Vagina (tissue), 2 donors: Measurements from ENCODE around the gene TMEM163. TPM values are rescaled to one million over a fixed set of nuclear protein-coding genes. Genes with fewer than 3 reads are reported as not detected.

Experiments
- DNase-seq, 2 donors: peaks; one replicate each; pipeline ENCODE4 v3.0.0-alpha.2; 2017; ENCODE audit errors: extremely low spot score in 2 of 2
- H3K27ac ChIP-seq: fragments of 200-600 bp; sonication (generic); one replicate; pipeline ENCODE4 v1.5.1; 2019
- H3K27me3 ChIP-seq: fragments of 200-600 bp; sonication (generic); one replicate; pipeline ENCODE4 v1.5.1; 2019
- H3K36me3 ChIP-seq, 2 donors: fragments of 200-600 bp; sonication (generic); one replicate each; pipeline ENCODE4 v1.5.1; 2017 to 2019
- H3K4me1 ChIP-seq: fragments of 200-600 bp; sonication (generic); one replicate; pipeline ENCODE4 v1.5.1; 2019
- H3K4me3 ChIP-seq, 2 donors: fragments of 200-600 bp; sonication (generic); 1 replicate in 1 of 2; 2 replicates in 1 of 2; pipeline ENCODE4 v1.5.1; 2016 to 2019
- H3K9me3 ChIP-seq: fragments of 200-600 bp; sonication (generic); one replicate; pipeline ENCODE4 v1.5.1; 2019
- CTCF ChIP-seq, 3 experiments: fragments of 450-650 bp in 2 of 3; fragments of 200-600 bp in 1 of 3; sonication (generic) in 1 of 3; IDR thresholded peaks; one replicate each; pipeline ENCODE4 v1.5.1; 2017 to 2019; ENCODE audit warnings: antibody characterized with exemption in 3 of 3, mild to moderate bottlenecking in 2 of 3, moderate library complexity in 2 of 3
- POLR2A ChIP-seq, 2 donors: fragments of 450-650 bp; IDR thresholded peaks; one replicate each; pipeline ENCODE4 v1.6.1; 2017; ENCODE audit warnings: antibody characterized with exemption in 2 of 2, mild to moderate bottlenecking in 2 of 2, moderate library complexity in 2 of 2
- POLR2AphosphoS5 ChIP-seq, 2 donors: sonication (generic); formaldehyde crosslinking; IDR thresholded peaks; one replicate each; pipeline ENCODE4 v1.9.0; 2017; ENCODE audit warnings: antibody characterized with exemption in 2 of 2, mild to moderate bottlenecking in 2 of 2, low read depth in 1 of 2; ENCODE audit not compliant: insufficient read depth in 1 of 2
- intact Hi-C: fragments of 100-400 bp; cut with DNase I; formaldehyde crosslinking; loops from one replicate; pipeline ENCODE4 v1.15.1; 2023
- total RNA-seq: library from RNA; depleted of rRNA; stranded (reverse); fragments of >200 nt; gene quantifications from one replicate; pipeline ENCODE4 v1.2.3, GENCODE V29; 2016

The TMEM163 gene
- total RNA-seq, 1 donor from 2014 or later = not detected

- Histone ChIP-seq H3K4me1 (peaks cover 48% of the 10 kb centered on the region), H3K4me3 (no peak overlapping the region)
Measured at GRCh38 chr2:134407154-134407890, 311.5 kb downstream of the TMEM163 start.

GRCh38 chr2:134406736-134407135, 312.1 kb downstream of the TMEM163 start:
- Histone ChIP-seq H3K4me1 (peaks cover 52% of the 10 kb centered on the region), H3K9me3 (no peaks in the 10 kb centered on the region), H3K36me3 (peaks cover 0 to 11% of the 10 kb centered on the region in 2 donors), H3K4me3 (no peak overlapping the region), H3K27ac (no peak overlapping the region), H3K27me3 (no peaks in the 10 kb centered on the region)
- no peak for DNase-seq
- TF ChIP-seq CTCF (IDR thresholded peaks at IDR 0.05) = no peak
- no peak for TF ChIP-seq POLR2AphosphoS5 (IDR thresholded peaks at IDR 0.05; ENCODE audit: insufficient read depth in 1 of 2, low read depth in 1 of 2)
- no peak for TF ChIP-seq POLR2A (IDR thresholded peaks at IDR 0.05)
- intact Hi-C loops = no loop called here

More at GRCh38 chr2:134407154-134407890, 311.5 kb downstream of the TMEM163 start:
- TF ChIP-seq POLR2AphosphoS5 (IDR thresholded peaks at IDR 0.05; ENCODE audit: insufficient read depth in 1 of 2, low read depth in 1 of 2) (no peak), CTCF (IDR thresholded peaks at IDR 0.05) (no peak), POLR2A (IDR thresholded peaks at IDR 0.05) (no peak)
- intact Hi-C loops = no loop called here
- no peaks in the 10 kb centered on the region for H3K27me3 ChIP-seq
- peaks cover 0 to 11% of the 10 kb centered on the region in 2 donors for H3K36me3 ChIP-seq
- H3K27ac ChIP-seq = no peak overlapping the region
- H3K9me3 ChIP-seq = no peaks in the 10 kb centered on the region
- no peak for DNase-seq

GRCh38 chr2:134406311-134406710, 312.5 kb downstream of the TMEM163 start:
- Histone ChIP-seq H3K4me1 (peaks cover 52% of the 10 kb centered on the region), H3K27me3 (no peaks in the 10 kb centered on the region), H3K9me3 (no peaks in the 10 kb centered on the region), H3K27ac (no peak overlapping the region), H3K4me3 (no peak overlapping the region), H3K36me3 (peaks cover 0 to 11% of the 10 kb centered on the region in 2 donors)
- TF ChIP-seq POLR2A (IDR thresholded peaks at IDR 0.05) (no peak), CTCF (IDR thresholded peaks at IDR 0.05) (no peak), POLR2AphosphoS5 (IDR thresholded peaks at IDR 0.05; ENCODE audit: insufficient read depth in 1 of 2, low read depth in 1 of 2) (peak in 1 of 2 donors; percentile 33)
- intact Hi-C loops = no loop called here
- no peak for DNase-seq

Other genes starting within 250 kb of the TMEM163 start
- not detected for gene ACMSD, start 119.6 kb upstream of the TMEM163 start, total RNA-seq
- 34.6 TPM for gene CCNT2, start 199.8 kb upstream of the TMEM163 start, total RNA-seq